GM10266 (cell line): Measurements from ENCODE around the gene CAPN10.

ENCODE experiments used
- DNase-seq: peaks from one replicate; pipeline ENCODE4 v3.0.0; 2012; ENCODE audit errors: extremely low spot score
- CTCF ChIP-seq: IDR thresholded peaks from 2 replicates; pipeline ENCODE4 v1.5.1; 2012; ENCODE audit warnings: mild to moderate bottlenecking, low read depth; ENCODE audit not compliant: control insufficient read depth, insufficient read depth; ENCODE audit errors: missing control alignments

Gene CAPN10

DNA sequence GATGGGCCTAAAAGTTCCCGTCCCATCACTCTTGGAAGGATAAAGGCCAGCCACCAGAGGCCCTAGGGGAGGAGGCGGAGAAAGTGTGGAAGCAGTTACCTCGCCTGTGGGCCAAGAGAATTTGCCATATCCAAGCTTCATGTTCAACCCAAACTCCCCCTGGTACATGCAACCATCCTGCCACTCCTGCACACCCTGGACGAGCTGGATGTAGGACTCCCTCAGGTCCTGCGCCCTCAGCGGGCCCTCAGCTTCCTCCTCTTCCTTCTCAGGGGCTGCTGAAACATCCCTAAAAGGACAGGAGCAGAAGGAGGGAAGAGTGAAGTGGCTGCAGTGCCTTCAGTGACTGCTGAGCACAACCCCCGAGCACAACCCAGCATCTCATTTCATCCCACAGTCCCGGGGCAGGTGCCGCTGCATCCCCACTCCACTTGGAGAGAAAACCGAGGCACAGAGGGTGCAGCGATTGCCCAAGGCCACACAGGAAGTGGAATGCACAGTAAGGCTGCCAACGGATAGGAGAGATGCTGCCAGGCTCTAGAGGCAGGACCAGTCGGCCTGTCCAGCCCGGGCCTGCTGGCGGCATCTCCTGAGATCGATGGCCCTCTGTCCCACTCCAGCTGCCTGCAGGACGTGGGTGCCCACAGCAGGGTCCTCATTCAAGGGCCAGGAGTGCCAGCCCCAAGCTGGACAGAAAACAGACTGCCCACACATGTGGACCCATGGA, 31.6 kb upstream of the CAPN10 start:
- TF ChIP-seq CTCF, result no peak

GRCh38 chr2:240555541-240556250, 30.8 kb upstream of the CAPN10 start:
- TF ChIP-seq CTCF, result no peak
- no peak for DNase-seq

More for the DNA sequence above, 31.6 kb upstream of the CAPN10 start:
- no peak for DNase-seq

GRCh38 chr2:240556553-240557100, 29.9 kb upstream of the CAPN10 start:
- DNase-seq, result peak; percentile 70
- TF ChIP-seq CTCF, result peak; percentile 56

DNA sequence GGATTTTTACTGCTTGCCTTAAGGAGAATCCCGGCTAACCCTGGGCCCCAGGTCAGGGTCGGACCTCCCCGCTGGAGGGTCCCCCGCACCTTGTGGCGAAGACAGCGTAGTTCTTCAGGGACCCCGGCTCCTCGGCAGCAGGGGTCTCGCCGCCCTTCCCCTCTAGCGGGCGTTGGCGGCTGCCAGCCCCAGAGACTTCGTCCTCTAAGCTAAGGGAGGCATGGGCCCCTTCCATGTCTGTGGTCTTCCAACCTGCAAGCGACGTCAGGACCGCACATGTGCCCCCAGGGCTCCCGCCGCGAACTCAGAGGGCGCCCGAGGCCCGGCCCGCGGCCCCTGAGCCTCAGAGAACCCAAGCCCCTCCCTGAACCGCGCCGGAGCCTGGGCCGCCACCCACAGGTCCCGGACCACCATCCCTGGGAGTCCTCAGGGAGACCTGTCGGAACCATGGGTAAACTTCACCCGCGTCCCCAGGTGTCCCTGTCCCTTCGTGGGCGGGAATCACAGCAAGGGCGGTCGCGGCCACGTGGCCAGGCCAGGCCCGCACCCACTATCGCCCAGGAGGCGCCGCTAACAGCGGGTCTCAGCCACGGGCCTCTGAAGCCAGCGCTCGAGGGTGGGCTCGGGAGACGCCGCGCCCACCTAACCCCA, 29.3 kb upstream of the CAPN10 start:
- no peak for DNase-seq
- TF ChIP-seq CTCF, result no peak

- DNase-seq, result peak; percentile 87
- TF ChIP-seq CTCF, result no peak
These were observed 28.7 kb upstream of the CAPN10 start, which contains the start of gene ANKMY1 for GRCh38 chr2:240557808-240558207. Gene ANKMY1 (minus strand): TSS chr2:240557988. CDS start chr2:240557335, 653 bp downstream.

GRCh38 chr2:240558236-240558761, 28.2 kb upstream of the CAPN10 start:
- DNase-seq, result no peak
- TF ChIP-seq CTCF, result no peak
